ENCODE data around the gene MRTFA.

GRCh38 chr22:40560994-40561515 is 75.5 kb downstream of the MRTFA start:
- no peak for TF ChIP-seq CTCF (IDR thresholded peaks at IDR 0.05)
- no peak for TF ChIP-seq POLR2A (IDR thresholded peaks at IDR 0.05)

Measured in lower leg skin (tissue), 3 donors.